Measurements from ENCODE around the gene PTMA.
A peak's percentile ranks its signal among the peaks of the same experiment; 100 is the strongest.
"Not testable (repeated sequence)": the region's sequence is repeated elsewhere in the genome, so short reads cannot be mapped to it uniquely, and the experiment has no call there.

PTMA gene

GRCh38 chr2:231716666-231717280 is 8.4 kb downstream of the PTMA start:
- DNase-seq (ENCODE audit: low read depth in 2 of 2): no peak

GRCh38 chr2:231717281-231718171 is 9.2 kb downstream of the PTMA start:
- DNase-seq (ENCODE audit: low read depth in 2 of 2): peak in 1 of 2 experiments; percentile 29

- no peak for DNase-seq (ENCODE audit: low read depth in 2 of 2)
Observed at GRCh38 chr2:231718799-231719198, 10.5 kb downstream of the PTMA start.

GRCh38 chr2:231720292-231720986 is 12.1 kb downstream of the PTMA start:
- no peak for DNase-seq (ENCODE audit: low read depth in 2 of 2)

GRCh38 chr2:231720987-231721966 is 13.0 kb downstream of the PTMA start:
- DNase-seq (ENCODE audit: low read depth in 2 of 2): no peak

- no peak for DNase-seq (ENCODE audit: low read depth in 2 of 2)
Observed at GRCh38 chr2:231722721-231723307, 14.5 kb downstream of the PTMA start.

- DNase-seq (ENCODE audit: low read depth in 2 of 2): no peak
Observed at GRCh38 chr2:231725476-231725875, 17.2 kb downstream of the PTMA start.

- DNase-seq (ENCODE audit: low read depth in 2 of 2): no peak
Observed at GRCh38 chr2:231726276-231726675, 18.0 kb downstream of the PTMA start.

- DNase-seq (ENCODE audit: low read depth in 2 of 2): no peak
Observed at GRCh38 chr2:231727621-231728020, 19.3 kb downstream of the PTMA start.

- DNase-seq (ENCODE audit: low read depth in 2 of 2): no peak
Observed at GRCh38 chr2:231732604-231733003, 24.3 kb downstream of the PTMA start.

GRCh38 chr2:231737761-231738160 is 29.4 kb downstream of the PTMA start:
- no peak for DNase-seq (ENCODE audit: low read depth in 2 of 2)

GRCh38 chr2:231743376-231744116 is 35.2 kb downstream of the PTMA start:
- DNase-seq (ENCODE audit: low read depth in 2 of 2): no peak

GRCh38 chr2:231745303-231746038 is 37.1 kb downstream of the PTMA start:
- no peak for DNase-seq (ENCODE audit: low read depth in 2 of 2)

- DNase-seq (ENCODE audit: low read depth in 2 of 2): not testable (repeated sequence)
Observed at GRCh38 chr2:231748153-231748896, 40.0 kb downstream of the PTMA start.

GRCh38 chr2:231749016-231749415 is 40.7 kb downstream of the PTMA start:
- not testable (repeated sequence) for DNase-seq (ENCODE audit: low read depth in 2 of 2)

- no peak for DNase-seq (ENCODE audit: low read depth in 2 of 2)
Observed at GRCh38 chr2:231751042-231751815, 42.9 kb downstream of the PTMA start.

GRCh38 chr2:231752061-231752460 is 43.7 kb downstream of the PTMA start:
- DNase-seq (ENCODE audit: low read depth in 2 of 2): no peak

- DNase-seq (ENCODE audit: low read depth in 2 of 2): no peak
Observed at GRCh38 chr2:231761735-231762134, 53.4 kb downstream of the PTMA start.
